Endothelial cell of umbilical vein (primary cell): ENCODE measurements around the gene TEX36. TPM values are rescaled to one million over a fixed set of nuclear protein-coding genes. Genes with fewer than 3 reads are reported as not detected.

ENCODE experiments used
- BruUV-seq: library from RNA; stranded (reverse); fragments of 400-500 nt; replicated peaks from 2 replicates; lab custom pipeline; 2021; lab: Mats Ljungman, UMichigan
- CTCF ChIA-PET: fragments of 300-600, 350-600 bp; sonication (Branson Sonifier 250); formaldehyde crosslinking; loops from one replicate; lab custom pipeline; 2021; ENCODE audit warnings: antibody characterized with exemption, inconsistent platforms; lab: Charles Lee
- POLR2A ChIA-PET: fragments of 300-600, 350-600 bp; sonication (Branson Sonifier 250); formaldehyde crosslinking; loops from one replicate; lab custom pipeline; 2021; ENCODE audit warnings: antibody characterized with exemption, inconsistent platforms; lab: Charles Lee
- DNase-seq: peaks from one replicate; pipeline ENCODE4 v3.0.0-alpha.2; 2011; ENCODE audit warnings: low read depth, low spot score
- FAIRE-seq: peaks from 2 replicates; lab custom pipeline; 2011; peaks lifted over from hg19 to GRCh38; lab: Jason Lieb, UNC
- H2AFZ ChIP-seq: 2 replicates; pipeline ENCODE4 v1.6.0; 2012; ENCODE audit warnings: low read depth, low read length, control low read depth, inconsistent platforms
- H3K27ac ChIP-seq: 2 replicates; pipeline ENCODE4 v1.5.1; 2011; ENCODE audit warnings: low read depth, mild to moderate bottlenecking, control low read depth, low read length, moderate library complexity; ENCODE audit not compliant: insufficient read depth
- H3K27me3 ChIP-seq, 2 experiments: 2 replicates each; pipeline versions ENCODE4 v1.6.0 to v1.6.1; 2011; ENCODE audit warnings: low read length in 2 of 2, mixed read lengths in 1 of 2; ENCODE audit not compliant: control insufficient read depth in 2 of 2, insufficient read depth in 2 of 2
- H3K36me3 ChIP-seq, 2 experiments: 2 replicates in 1 of 2; 3 replicates in 1 of 2; pipeline ENCODE4 v1.5.1; 2011; ENCODE audit warnings: low read length in 2 of 2, mild to moderate bottlenecking in 1 of 2, moderate library complexity in 1 of 2; ENCODE audit not compliant: control insufficient read depth in 2 of 2, insufficient read depth in 2 of 2; ENCODE audit errors: extremely low read depth in 1 of 2
- H3K4me1 ChIP-seq: 3 replicates; pipeline ENCODE4 v1.5.1; 2011; ENCODE audit warnings: mild to moderate bottlenecking, low read length; ENCODE audit not compliant: control insufficient read depth, insufficient read depth; ENCODE audit errors: extremely low read depth
- H3K4me2 ChIP-seq: 2 replicates; pipeline ENCODE4 v1.6.1; 2011; ENCODE audit warnings: low read length, control low read depth, mixed read lengths; ENCODE audit not compliant: insufficient read depth
- H3K4me3 ChIP-seq, 3 experiments: fragments of 200-600 bp in 1 of 3; sonication (generic), shearing (Covaris generic) in 1 of 3; replicated peaks in 1 of 3; 2 replicates each; pipeline ENCODE4 v1.5.1; 2011 to 2016; ENCODE audit warnings: control low read depth in 3 of 3, low read length in 3 of 3, mild to moderate bottlenecking in 2 of 3, inconsistent platforms in 1 of 3, low read depth in 1 of 3, moderate library complexity in 1 of 3; ENCODE audit not compliant: insufficient read depth in 1 of 3
- H3K79me2 ChIP-seq: 2 replicates; pipeline ENCODE4 v1.6.0; 2012; ENCODE audit warnings: low read length, inconsistent platforms; ENCODE audit not compliant: control insufficient read depth, insufficient read depth
- H3K9ac ChIP-seq: replicated peaks from 2 replicates; pipeline ENCODE3; 2011; ENCODE audit warnings: low read length, control low read depth; ENCODE audit not compliant: insufficient read depth; ENCODE audit errors: extremely low read depth
- H3K9me1 ChIP-seq: replicated peaks from 3 replicates; pipeline ENCODE4 v1.6.0; 2011; ENCODE audit warnings: mild to moderate bottlenecking, low read length; ENCODE audit not compliant: control insufficient read depth, insufficient read depth; ENCODE audit errors: extremely low read depth
- H3K9me3 ChIP-seq: replicated peaks from 2 replicates; pipeline ENCODE4 v1.5.1; 2012; ENCODE audit warnings: low read length, inconsistent platforms; ENCODE audit not compliant: control insufficient read depth, insufficient read depth
- H4K20me1 ChIP-seq: replicated peaks from 2 replicates; pipeline ENCODE3; 2011; ENCODE audit warnings: mild to moderate bottlenecking, low read length; ENCODE audit not compliant: control insufficient read depth, insufficient read depth; ENCODE audit errors: extremely low read depth
- EZH2 ChIP-seq: IDR thresholded peaks from 2 replicates; pipeline ENCODE4 v1.6.1; 2012; ENCODE audit warnings: borderline replicate concordance, low read depth, mild to moderate bottlenecking, moderate library complexity, low read length, inconsistent platforms; ENCODE audit not compliant: severe bottlenecking
- FOS ChIP-seq: IDR thresholded peaks from 2 replicates; pipeline ENCODE4 v1.6.1; 2011; ENCODE audit warnings: mild to moderate bottlenecking, low read length, moderate library complexity, borderline replicate concordance; ENCODE audit not compliant: insufficient read depth
- GATA2 ChIP-seq: IDR thresholded peaks from 2 replicates; pipeline ENCODE4 v1.7.0; 2011; ENCODE audit warnings: low read depth, mild to moderate bottlenecking, moderate library complexity, mixed read lengths, low read length; ENCODE audit not compliant: insufficient read length, insufficient read depth
- JUN ChIP-seq: IDR thresholded peaks from 2 replicates; pipeline ENCODE4 v1.6.1; 2011; ENCODE audit warnings: borderline replicate concordance, low read depth; ENCODE audit not compliant: insufficient read length, insufficient read depth
- MYC ChIP-seq: IDR thresholded peaks from one replicate; pipeline ENCODE4 v1.6.1; 2011; ENCODE audit warnings: mild to moderate bottlenecking, low read depth, low read length
- POLR2A ChIP-seq: IDR thresholded peaks from 2 replicates; pipeline ENCODE4 v1.6.1; 2012; ENCODE audit warnings: low read depth, mild to moderate bottlenecking, control low read depth, low read length
- POLR2AphosphoS5 ChIP-seq: IDR thresholded peaks from 2 replicates; pipeline ENCODE4 v1.6.1; 2012; ENCODE audit warnings: low read depth, mild to moderate bottlenecking, control low read depth, low read length, moderate library complexity; ENCODE audit not compliant: insufficient read depth
- dilution Hi-C: fragments of 300-500 bp; cut with MboI; formaldehyde crosslinking; loops from one replicate; pipeline ENCODE4 v1.15.0; 2019; ENCODE audit warnings: low sequenced_read_pairs; ENCODE audit not compliant: extremely low pct_ligation_motif_present
- intact Hi-C: fragments of 100-400 bp; cut with micrococcal nuclease; formaldehyde crosslinking; loops from one replicate; pipeline ENCODE4 v1.10.0; 2022
- polyA plus RNA-seq, 4 experiments: library from polyadenylated mRNA; depleted of rRNA in 3 of 4; stranded (reverse) in 3 of 4; unstranded in 1 of 4; fragments of >200 nt; gene quantifications; 2 replicates each; pipeline versions ENCODE4 v1.2.1 to v1.2.3, GENCODE V29; 2011 to 2012; ENCODE audit warnings: missing spikeins in 1 of 4
- total RNA-seq: library from RNA; stranded (reverse); gene quantifications from 2 replicates; pipeline ENCODE4 v1.2.3, GENCODE V29; 2021
- TF ChIP-seq, protein P1 (sequence below), 2 donors: IDR thresholded peaks; 1 replicate in 1 of 2; 2 replicates in 1 of 2; pipeline ENCODE4 v1.5.1; 2011; ENCODE audit warnings: low read length in 2 of 2, mild to moderate bottlenecking in 2 of 2, moderate library complexity in 2 of 2, control low read depth in 1 of 2, inconsistent platforms in 1 of 2, low read depth in 1 of 2; ENCODE audit not compliant: insufficient read depth in 1 of 2; ENCODE audit errors: extremely low read depth in 1 of 2
- TF ChIP-seq, protein P2 (sequence below): IDR thresholded peaks from 2 replicates; pipeline ENCODE4 v1.6.1; 2011; ENCODE audit not compliant: insufficient read depth, insufficient read length

The TEX36 gene
- total and polyA plus RNA-seq, 2 donors (not counting 3 experiments of a cell fraction or from before 2014, with no cell fraction given): not detected

DNA sequence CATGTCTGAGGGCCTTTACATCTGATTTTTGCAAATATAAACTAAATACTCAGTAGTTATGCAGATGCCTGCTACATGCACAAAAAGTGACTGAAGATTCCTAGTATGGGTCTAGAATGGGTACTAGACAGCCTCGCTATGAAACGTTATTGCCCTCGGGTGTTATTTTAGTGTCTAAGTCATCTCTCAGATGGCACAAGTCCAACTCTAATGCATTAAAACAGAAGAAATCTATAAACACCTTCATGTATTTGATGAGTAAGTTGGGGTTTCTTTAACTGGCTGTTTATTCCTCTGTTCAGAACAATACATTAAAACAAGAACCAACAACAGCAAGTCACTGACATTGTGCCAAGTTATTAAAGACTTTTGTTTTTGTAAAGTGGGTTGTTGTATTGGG is 41.6 kb downstream of the TEX36 start:
- H3K9me1 ChIP-seq: no peaks in the 10 kb centered on the region
- FAIRE-seq (no peak), DNase-seq (no peak)
- no peak for TF ChIP-seq JUN
- TF ChIP-seq, protein P1, sequence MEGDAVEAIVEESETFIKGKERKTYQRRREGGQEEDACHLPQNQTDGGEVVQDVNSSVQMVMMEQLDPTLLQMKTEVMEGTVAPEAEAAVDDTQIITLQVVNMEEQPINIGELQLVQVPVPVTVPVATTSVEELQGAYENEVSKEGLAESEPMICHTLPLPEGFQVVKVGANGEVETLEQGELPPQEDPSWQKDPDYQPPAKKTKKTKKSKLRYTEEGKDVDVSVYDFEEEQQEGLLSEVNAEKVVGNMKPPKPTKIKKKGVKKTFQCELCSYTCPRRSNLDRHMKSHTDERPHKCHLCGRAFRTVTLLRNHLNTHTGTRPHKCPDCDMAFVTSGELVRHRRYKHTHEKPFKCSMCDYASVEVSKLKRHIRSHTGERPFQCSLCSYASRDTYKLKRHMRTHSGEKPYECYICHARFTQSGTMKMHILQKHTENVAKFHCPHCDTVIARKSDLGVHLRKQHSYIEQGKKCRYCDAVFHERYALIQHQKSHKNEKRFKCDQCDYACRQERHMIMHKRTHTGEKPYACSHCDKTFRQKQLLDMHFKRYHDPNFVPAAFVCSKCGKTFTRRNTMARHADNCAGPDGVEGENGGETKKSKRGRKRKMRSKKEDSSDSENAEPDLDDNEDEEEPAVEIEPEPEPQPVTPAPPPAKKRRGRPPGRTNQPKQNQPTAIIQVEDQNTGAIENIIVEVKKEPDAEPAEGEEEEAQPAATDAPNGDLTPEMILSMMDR (IDR thresholded peaks at IDR 0.05; ENCODE audit: extremely low read depth in 1 of 2, insufficient read depth in 1 of 2, low read depth in 1 of 2, low read length in 2 of 2): no peak
- no peak for TF ChIP-seq GATA2
- no peak for TF ChIP-seq POLR2A
- no peak for TF ChIP-seq FOS
- no peak for TF ChIP-seq EZH2
- TF ChIP-seq, protein P2, sequence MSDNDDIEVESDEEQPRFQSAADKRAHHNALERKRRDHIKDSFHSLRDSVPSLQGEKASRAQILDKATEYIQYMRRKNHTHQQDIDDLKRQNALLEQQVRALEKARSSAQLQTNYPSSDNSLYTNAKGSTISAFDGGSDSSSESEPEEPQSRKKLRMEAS: no peak
- no peak for TF ChIP-seq POLR2AphosphoS5
- no peak for TF ChIP-seq MYC
- no peaks in the 10 kb centered on the region for H3K9me3 ChIP-seq
- no peak overlapping the region for H2AFZ ChIP-seq
- H3K4me1 ChIP-seq: no peaks in the 10 kb centered on the region
- intact Hi-C loops (no loop called here), dilution Hi-C loops (no loop called here)
- H3K9ac ChIP-seq: no peak overlapping the region
- H3K36me3 ChIP-seq: no peaks in the 10 kb centered on the region
- peaks cover 3 to 6% of the 10 kb centered on the region in 2 experiments for H3K27me3 ChIP-seq
- no peaks in the 10 kb centered on the region for H4K20me1 ChIP-seq
- POLR2A ChIA-PET: no interaction called here
- BruUV-seq: no TSS peak
- H3K4me2 ChIP-seq: no peak overlapping the region
- H3K79me2 ChIP-seq: no peaks in the 10 kb centered on the region
- CTCF ChIA-PET: no interaction called here
- H3K27ac ChIP-seq: no peak overlapping the region
- no peak overlapping the region for H3K4me3 ChIP-seq
